Inflammatory macrophage treated with lipopolysaccharide for 4 hours (primary cell): ENCODE data around the gene MCM3AP.
"Not testable (repeated sequence)": the region's sequence is repeated elsewhere in the genome, so short reads cannot be mapped to it uniquely, and the experiment has no call there.

Experiments used
- DNase-seq: peaks from one replicate; pipeline ENCODE4 v3.0.0-alpha.2; 2020

The MCM3AP gene

GRCh38 chr21:46310260-46310659, 24.8 kb upstream of the MCM3AP start:
- DNase-seq: not testable (repeated sequence)

DNA sequence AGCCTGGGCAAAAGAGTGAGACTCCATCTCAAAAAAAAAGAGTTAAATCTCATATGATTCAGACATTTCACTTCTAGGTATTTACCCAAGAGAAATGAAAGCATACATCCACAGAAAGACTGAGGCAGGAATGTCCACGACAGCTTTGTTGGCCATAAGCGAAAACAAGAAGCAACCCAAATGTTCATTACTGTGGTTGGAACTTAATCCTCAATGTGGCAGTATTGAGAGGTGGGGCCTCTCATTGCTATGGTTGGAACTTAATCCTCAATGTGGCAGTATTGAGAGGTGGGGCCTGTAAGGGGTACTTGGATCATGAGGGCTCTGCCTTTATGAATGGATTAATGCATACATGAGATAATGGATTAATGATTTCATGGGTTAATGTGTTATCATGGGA, 23.0 kb upstream of the MCM3AP start:
- no peak for DNase-seq

DNA sequence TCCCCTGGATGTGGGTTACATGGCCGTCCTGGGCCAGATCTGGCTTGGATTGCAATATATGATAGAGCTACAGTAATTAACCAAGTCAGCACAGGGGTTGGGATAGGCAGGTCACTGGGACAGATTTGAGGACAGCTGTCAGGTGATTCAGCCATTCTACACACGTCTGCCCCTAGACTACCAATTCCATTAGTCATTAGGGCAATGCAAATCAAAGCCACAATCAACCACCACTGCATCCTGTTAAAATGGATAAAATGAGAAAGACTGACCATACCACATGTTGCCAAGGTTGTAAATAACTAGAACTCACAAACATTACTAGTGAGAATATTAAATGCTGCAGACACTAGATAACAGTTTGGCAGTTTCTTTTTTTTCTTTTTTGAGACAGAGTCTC, 22.2 kb upstream of the MCM3AP start:
- DNase-seq: no peak

- no peak for DNase-seq
Measured at GRCh38 chr21:46304955-46305354, 19.5 kb upstream of the MCM3AP start.

GRCh38 chr21:46304437-46304836, 19.0 kb upstream of the MCM3AP start:
- DNase-seq: no peak

- no peak for DNase-seq
Measured at GRCh38 chr21:46301759-46302158, 16.3 kb upstream of the MCM3AP start.

DNA sequence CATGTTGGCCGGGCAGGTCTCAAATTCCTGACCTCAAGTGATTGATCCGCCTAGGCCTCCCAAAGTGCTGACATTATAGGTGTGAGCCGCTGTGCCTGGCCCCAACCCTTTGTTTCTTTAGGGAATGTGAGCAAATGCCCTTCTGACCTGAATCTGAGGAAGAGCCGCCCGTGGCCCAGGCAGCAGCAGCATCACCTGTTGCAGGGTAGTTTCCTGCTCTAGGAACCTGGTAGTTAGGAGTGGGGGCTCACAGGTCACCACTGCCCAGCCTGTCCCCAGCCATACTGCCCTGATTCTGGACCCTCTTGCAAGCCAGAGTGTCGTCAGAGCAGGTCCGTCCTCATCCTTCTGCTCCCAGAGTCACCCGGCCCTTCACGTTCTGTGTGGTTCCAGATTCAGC, 13.8 kb upstream of the MCM3AP start:
- no peak for DNase-seq

GRCh38 chr21:46297338-46298271, 12.2 kb upstream of the MCM3AP start:
- DNase-seq: peak; percentile 5

DNA sequence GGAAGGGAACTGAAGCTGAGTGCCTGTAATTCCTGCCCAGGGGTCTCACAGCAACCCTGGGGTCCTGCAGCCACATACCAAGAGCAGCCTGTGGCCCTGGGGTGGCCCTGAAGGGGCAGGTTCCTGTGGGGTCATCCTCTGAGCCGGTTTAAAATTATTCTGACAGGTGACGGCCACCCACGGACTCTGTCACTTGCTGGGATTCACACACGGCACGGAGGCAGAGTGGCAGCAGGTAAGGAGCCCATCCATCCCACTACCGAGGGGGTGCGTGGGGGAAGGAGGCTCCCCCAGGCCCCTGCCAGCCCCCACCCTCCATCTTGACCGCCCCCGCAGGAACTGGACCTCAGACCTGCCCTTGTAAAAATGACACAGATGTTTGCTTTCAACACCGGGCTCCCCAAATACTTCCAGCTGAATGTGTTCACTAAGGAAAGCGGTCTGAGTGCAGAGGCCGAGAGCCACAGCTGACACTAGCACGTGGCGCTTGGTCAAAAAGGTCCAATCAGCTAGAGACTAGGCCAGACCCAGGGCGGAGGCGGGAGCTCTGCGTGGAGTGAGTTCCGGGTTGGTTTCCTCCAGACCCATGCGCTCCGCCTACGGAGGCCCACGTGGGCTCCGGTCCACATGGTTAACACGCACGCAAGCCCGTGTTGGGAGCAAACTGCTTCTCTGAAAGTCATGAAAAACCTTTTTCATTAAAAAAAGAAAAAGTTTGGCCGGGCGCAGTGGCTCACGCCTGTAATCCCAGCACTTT, 10.8 kb upstream of the MCM3AP start:
- peak; percentile 88 for DNase-seq

DNA sequence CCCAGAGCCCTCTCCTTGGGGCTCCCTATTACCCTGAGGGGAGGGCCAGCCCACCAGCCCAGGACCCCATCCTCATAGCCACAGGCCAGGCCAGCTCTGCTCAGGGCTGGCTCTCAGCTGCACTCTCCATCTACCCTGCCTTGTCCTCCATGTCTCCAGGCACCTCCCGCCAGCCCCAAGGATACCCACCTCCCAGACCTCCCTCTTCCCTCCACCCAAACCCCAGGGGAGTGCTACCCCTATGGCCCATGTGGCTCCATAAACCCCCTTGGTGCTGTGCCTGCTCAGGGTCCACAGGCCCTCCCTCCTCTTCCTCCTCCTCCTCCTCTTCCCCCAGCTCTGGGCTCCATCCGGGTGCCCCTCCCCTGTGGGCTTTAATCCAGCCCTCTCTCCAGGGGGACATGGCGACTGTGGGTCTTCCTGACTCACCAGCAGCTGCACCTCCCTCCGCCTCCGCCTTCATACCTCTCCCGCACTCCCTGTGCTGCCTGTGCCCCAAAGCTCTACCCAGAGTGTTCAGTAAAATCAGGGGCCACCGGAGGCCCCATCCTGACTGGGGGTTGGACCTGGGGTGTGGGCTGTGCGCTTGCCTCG, 9.9 kb upstream of the MCM3AP start:
- DNase-seq: no peak

DNA sequence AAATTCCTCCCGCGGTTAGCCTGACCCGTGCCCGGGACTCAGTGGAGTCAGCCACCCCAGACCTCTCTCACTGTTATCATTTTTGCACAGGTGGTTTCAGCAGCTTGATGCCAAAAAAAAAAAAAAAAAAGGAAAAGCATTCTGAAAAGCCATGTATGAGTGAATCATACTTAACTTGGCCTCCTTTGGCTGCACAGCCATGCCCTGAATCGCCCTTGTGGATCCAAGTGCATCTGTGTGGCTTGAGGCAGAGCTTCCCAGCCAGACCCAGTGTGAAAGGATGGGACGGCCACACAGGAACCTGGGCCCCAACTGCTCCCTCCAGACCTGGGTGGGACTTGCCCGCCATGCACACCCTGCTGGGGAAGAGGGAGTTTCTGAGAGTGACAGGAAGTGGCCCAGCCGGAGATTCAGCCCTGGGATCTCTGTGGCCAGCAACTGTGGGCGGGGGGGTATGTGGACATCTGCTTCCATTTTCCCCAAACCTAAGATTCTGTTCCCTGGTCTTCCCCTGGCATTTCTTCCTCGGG, 9.3 kb upstream of the MCM3AP start:
- peak; percentile 78 for DNase-seq

DNA sequence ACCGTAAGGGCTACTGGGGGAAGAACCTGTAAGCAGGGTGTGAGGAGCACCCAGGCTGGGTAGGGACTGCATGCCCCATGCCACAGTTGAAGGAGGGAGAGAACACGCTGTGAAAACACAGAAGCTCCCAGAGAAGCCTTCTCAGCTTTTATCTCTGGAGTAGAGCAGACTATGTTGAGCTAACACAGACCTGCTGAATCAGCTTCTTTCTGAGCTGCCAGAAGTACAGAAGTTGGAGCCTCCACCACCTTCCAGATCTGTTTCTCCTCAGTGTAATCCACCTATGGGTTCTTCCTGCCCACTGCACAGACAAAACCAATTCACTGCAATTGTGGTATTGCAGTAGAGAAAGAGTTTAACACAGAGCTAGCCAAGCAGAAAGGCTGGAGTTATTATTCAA, 6.2 kb upstream of the MCM3AP start:
- DNase-seq: no peak

GRCh38 chr21:46289655-46290179, 4.3 kb upstream of the MCM3AP start:
- DNase-seq: no peak

GRCh38 chr21:46287541-46287940, 2.1 kb upstream of the MCM3AP start:
- DNase-seq: no peak

DNA sequence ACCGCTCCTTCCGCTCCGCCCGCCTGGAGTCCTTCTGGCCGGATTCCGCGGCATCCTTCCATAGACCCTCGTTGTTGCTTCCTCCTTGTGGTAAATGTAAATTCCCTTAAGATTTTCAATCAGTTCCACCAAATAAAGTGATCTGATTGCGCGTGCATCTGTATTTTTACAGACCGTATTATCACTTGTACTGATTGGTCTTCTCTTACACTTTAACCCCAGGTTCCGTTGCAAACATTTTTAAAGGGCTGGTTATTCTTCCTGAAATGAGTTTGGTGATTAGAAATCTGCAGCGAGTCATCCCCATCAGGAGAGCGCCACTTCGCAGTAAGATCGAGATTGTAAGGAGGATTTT, 1.2 kb upstream of the MCM3AP start:
- DNase-seq: peak; percentile 71

GRCh38 chr21:46285761-46286647, 593 bp upstream of the MCM3AP start, which contains the start of gene YBEY:
Gene YBEY (plus strand): TSS chr21:46286342. CDS start chr21:46286914, 572 bp downstream.
- peak; percentile 90 for DNase-seq

- DNase-seq: peak; percentile 61
Measured at GRCh38 chr21:46284733-46285132, 678 bp downstream of the MCM3AP start.

GRCh38 chr21:46284077-46284644, 1.2 kb downstream of the MCM3AP start:
- peak; percentile 29 for DNase-seq

DNA sequence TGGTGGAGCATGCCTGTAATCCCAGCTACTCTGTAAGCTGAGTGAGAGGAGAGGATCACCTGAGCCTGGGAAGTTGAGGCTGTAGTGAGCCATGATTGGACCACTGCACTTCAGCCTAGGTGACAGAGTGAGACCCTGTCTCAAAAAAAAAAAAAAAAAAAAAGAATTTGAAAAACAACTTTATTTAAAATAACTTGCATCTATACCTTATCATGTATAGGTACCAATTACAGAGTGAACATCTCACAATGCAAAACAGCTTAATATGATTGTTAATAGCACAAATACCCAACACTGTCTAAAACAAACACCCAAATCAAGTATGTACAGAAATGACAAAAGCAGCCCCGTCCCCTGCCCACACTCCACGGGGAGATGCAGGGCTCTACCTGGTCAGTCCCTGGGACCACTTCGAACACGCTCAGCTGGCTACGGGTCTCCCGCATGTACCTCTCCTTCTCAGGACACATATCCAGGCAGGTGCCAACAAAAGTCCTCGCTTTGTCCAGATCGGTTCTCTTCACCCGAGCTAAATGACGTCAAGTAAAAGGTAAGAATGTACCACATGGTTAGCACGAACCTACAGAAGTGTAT, 10.5 kb downstream of the MCM3AP start:
- no peak for DNase-seq

GRCh38 chr21:46273341-46273740, 12.1 kb downstream of the MCM3AP start:
- no peak for DNase-seq

DNA sequence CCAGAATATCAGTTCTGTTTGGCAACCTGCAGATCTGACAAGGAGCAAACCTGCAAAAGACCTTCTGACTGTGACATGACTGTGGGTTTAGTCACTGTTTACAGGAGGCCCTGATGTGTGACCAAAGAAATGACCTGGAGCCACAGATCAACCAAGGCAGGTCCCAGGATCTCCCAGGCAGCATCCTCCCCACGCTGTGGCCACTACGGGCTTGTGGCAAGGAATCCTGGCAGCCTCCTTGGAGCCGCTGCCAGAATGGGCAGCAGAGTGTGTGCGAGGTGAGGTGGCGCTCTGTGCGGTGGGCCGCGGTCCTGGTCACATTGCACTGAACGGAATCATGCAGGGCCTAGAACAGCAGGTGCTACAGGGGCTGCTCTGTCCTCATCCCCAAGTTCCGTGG, 15.9 kb downstream of the MCM3AP start:
- no peak for DNase-seq
